Measurements from ENCODE around the gene C9orf40.

DNA sequence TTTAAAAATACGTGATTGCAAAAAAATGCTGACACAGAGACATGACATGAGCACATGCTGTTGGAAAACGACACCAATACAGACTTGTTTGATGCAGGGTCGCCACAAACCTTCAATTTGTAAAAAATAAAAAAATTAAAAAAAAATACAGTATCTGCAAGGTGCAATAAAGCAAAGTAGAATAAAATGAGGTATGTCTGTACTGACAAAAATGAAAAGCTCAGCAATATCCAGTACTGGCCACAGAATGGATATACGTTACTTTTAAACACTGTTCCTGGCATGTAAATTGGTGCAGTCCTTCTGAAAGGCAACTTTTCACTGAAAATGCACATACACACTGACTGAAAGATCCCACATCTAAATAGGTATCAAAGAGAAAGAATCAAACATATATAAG is 27.1 kb upstream of the C9orf40 start:
- TF ChIP-seq ZNF274 (IDR thresholded peaks at IDR 0.05; ENCODE audit: low read depth, low read length) (no peak), YY1 (IDR thresholded peaks at IDR 0.05; ENCODE audit: insufficient read depth, insufficient read length) (no peak)
